Urinary bladder (tissue), 4 donors: ENCODE results near the gene INPP5F. TPM values are rescaled to one million over a fixed set of nuclear protein-coding genes. Genes with fewer than 3 reads are reported as not detected.
"Not testable (repeated sequence)": the region's sequence is repeated elsewhere in the genome, so short reads cannot be mapped to it uniquely, and the experiment has no call there.

ENCODE experiments used
- DNase-seq: peaks from one replicate; pipeline ENCODE4 v3.0.0-alpha.2; 2015; ENCODE audit errors: extremely low spot score
- H3K27ac ChIP-seq: one replicate; pipeline ENCODE4 v1.5.1; 2013; ENCODE audit warnings: low read depth, mild to moderate bottlenecking, moderate library complexity
- H3K36me3 ChIP-seq: one replicate; pipeline ENCODE4 v1.6.1; 2013; ENCODE audit warnings: mild to moderate bottlenecking, moderate library complexity; ENCODE audit not compliant: insufficient read depth
- H3K4me1 ChIP-seq: one replicate; pipeline ENCODE4 v1.6.1; 2013; ENCODE audit warnings: mild to moderate bottlenecking, moderate library complexity; ENCODE audit not compliant: insufficient read depth
- H3K4me3 ChIP-seq: one replicate; pipeline ENCODE4 v1.5.1; 2013; ENCODE audit warnings: low read depth, low read length
- WGBS: extraction: QIAGEN DNeasy Blood & Tissue Kit; methylation state at CpG from one replicate; pipeline ENCODE4 v1.1.7; 2013; 5-methylcytosine and 5-hydroxymethylcytosine counted together
- polyA plus RNA-seq: library from polyadenylated mRNA; stranded (reverse); fragments of 200-250 nt; gene quantifications from one replicate; pipeline ENCODE4 v1.2.3, GENCODE V29; 2013
- total RNA-seq: library from RNA; depleted of rRNA; stranded (reverse); fragments of >200 nt; gene quantifications from one replicate; pipeline ENCODE4 v1.2.3, GENCODE V29; 2014
- donor health status: healthy with polysubstance abuse.
- donor health status: healthy.

The INPP5F gene
- total and polyA plus RNA-seq, 2 donors: 11.6 to 58.3 TPM

DNA sequence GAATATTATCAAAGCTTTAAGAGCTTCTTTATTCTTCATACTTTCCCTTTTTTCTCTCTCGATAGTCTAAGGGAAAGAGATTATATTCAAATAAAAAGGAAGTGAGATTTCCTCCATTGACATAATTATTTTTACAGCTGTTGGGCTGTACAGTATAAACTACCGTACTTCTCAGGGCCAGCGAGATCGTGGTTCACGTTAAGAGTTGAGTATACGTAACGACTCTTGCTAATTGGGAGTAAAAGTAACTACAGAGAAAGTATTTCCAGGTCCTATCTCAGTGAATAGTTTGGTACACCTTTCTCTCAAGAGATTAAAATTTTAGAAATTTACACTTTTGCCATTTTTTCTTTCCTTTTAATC is 57.8 kb downstream of the INPP5F start:
- H3K27ac ChIP-seq: no peak overlapping the region
- WGBS: 79% methylated on average over 7 of the region's 7 CpGs
- no peak overlapping the region for H3K4me3 ChIP-seq

DNA sequence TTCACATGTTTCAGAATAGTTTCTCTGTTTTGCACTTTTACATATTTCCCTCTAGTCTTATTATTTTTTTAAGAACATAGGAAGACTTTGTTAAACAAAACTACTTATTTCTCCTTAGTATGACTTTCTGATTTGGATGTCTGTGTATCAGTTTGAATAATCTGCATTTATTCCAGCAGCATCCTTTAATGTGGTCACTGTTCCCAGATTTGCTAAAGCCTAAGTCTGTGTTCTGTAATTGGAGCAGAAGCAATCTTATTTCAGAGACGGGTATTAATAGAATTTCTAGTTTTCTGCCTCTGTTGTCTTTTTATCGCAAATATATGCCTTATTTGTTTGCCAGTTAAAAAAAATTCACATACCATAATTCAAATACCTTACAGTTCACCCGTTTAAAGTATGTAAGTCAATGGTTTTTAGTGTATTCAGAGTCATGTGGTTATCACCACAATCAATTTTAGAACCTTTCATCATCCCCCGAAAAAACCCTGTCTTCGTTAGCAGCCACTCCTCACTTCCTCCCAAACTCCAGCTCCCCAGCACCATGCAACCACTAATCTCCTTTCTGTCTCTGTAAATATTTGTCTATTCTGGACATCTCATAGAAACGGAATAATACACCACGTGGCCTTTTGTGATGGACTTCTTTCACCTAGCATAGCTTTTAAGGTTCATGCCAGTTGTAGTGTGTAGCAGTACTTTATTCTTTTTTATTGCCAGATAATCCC is 58.7 kb downstream of the INPP5F start:
- Histone ChIP-seq H3K36me3 (no peaks in the 10 kb centered on the region), H3K4me3 (no peak overlapping the region), H3K27ac (no peak overlapping the region), H3K4me1 (no peaks in the 10 kb centered on the region)
- DNase-seq: no peak
- 35% methylated on average over 7 of the region's 7 CpGs for WGBS

More for the DNA sequence above, 57.8 kb downstream of the INPP5F start:
- Histone ChIP-seq H3K36me3 (no peaks in the 10 kb centered on the region), H3K4me1 (no peaks in the 10 kb centered on the region)
- no peak for DNase-seq

DNA sequence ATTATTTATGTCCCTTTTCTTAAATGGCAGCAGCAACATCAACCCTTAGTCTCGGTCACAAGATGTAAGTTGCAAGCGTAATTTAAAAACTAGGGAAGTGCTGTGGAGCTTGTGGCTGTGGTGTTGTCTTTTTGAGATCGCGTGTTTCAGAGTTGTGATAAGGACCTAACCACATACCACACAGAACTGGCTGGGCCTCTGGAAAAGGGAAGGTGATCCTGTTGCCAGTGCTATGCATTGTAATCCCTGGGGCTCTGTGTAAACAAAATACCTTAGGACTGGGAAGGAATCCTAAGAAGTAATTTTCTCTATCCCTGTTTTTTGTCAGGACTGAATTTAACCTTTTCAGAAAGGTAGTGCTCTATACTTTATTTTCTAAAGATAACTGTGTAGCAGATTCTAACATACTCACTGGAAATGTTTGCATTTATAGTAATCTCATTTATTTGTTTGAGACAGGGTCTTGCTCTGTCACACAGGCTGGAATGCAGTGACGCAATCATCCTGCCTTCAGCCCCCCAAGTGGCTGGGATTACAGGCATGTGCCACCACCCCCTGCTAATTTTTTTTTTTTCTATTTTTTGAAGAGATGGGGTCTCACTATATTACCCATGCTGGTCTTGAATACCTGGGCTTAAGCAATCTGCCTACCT is 60.4 kb downstream of the INPP5F start:
- WGBS: 40% methylated on average over 5 of the region's 5 CpGs
- H3K4me3 ChIP-seq: no peak overlapping the region
- no peaks in the 10 kb centered on the region for H3K36me3 ChIP-seq
- H3K4me1 ChIP-seq: no peaks in the 10 kb centered on the region
- H3K27ac ChIP-seq: no peak overlapping the region
- no peak for DNase-seq

DNA sequence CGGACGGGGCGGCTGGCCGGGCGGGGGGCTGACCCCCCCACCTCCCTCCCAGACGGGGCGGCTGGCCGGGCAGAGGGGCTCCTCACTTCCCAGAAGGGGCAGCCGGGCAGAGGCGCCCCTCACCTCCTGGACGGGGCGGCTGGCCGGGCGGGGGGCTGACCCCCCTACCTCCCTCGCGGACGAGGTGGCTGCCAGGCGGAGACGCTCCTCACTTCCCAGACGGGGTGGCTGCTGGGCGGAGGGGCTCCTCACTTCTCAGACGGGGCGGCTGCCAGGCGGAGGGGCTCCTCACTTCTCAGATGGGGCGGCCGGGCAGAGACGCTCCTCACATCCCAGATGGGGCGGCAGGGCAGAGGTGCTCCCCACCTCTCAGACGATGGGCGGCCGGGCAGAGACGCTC is 69.3 kb downstream of the INPP5F start:
- H3K4me3 ChIP-seq, H3K4me1 ChIP-seq, H3K36me3 ChIP-seq, DNase-seq, H3K27ac ChIP-seq: not testable (repeated sequence)
- WGBS: 98% methylated on average over 27 of the region's 32 CpGs

DNA sequence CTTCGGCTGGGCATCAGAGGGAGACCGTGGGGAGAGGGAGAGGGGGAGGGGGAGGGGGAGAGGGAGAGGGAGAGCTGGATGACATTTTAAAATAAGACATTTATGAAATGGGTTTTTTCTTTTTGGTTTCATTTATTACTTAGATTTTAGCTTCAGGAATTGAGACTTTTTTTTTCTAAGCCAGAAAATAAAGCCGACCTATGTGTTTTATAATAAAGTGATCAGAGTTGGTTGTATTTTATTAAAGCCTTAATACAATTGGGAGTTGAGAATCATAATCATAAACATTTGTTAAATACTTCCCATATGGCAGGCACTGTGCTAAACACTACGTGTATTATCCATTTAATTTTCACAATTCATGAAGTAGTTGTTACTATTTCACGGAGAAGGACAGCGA is 70.2 kb downstream of the INPP5F start:
- WGBS: 94% methylated on average over 6 of the region's 6 CpGs
- Histone ChIP-seq H3K36me3 (peaks cover 1% of the 10 kb centered on the region), H3K27ac (no peak overlapping the region), H3K4me3 (no peak overlapping the region), H3K4me1 (no peaks in the 10 kb centered on the region)
- DNase-seq: no peak

DNA sequence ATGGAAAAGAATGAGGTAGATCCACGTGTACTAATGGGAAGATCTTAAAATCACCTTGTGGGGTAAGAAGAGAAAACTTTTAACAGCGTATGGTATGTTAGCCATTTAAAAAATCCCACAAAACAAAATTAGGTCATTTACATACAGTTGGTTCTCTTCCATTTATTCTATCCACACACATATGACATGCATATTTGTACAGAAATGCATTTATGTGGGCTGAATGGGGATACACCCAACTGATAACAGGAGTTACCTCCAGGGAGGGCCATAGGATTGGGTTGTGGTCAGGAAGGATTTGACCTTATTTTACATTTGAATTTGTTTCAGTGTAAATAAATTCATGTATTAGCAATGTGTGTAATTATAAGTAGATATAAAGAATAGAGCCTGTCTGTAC is 75.3 kb downstream of the INPP5F start:
- H3K4me1 ChIP-seq: no peaks in the 10 kb centered on the region
- no peaks in the 10 kb centered on the region for H3K36me3 ChIP-seq
- WGBS: 92% methylated on average over 2 of the region's 2 CpGs
- DNase-seq: no peak
- no peak overlapping the region for H3K4me3 ChIP-seq
- H3K27ac ChIP-seq: no peak overlapping the region

DNA sequence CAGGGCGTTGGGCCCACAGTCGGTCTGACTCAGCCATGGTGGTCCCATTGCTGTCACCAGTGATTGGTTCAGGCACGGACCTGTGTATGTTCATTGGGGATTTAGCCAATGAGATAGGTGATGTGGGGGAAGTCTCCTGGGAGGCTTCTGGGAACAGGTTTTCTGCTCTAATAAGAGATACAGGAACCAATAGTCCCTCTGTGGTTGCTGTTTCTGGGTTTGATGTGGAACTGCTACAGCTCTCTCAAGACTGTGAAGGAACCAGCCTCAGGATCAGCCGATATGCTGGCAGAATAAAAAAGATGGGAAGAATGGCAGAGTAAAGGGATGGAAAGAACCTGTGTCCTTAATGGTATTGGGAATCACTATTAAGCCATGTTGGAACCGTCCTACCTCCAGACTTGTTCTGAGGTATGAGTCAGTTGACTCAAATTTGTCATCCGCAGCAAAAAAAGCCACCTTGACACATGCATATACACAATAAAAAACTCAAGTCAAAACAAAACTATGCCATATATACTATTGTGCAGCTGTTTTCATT is 76.2 kb downstream of the INPP5F start:
- DNase-seq: no peak
- Histone ChIP-seq H3K36me3 (no peaks in the 10 kb centered on the region), H3K27ac (no peak overlapping the region), H3K4me3 (no peak overlapping the region), H3K4me1 (no peaks in the 10 kb centered on the region)
- WGBS: 86% methylated on average over 6 of the region's 6 CpGs

DNA sequence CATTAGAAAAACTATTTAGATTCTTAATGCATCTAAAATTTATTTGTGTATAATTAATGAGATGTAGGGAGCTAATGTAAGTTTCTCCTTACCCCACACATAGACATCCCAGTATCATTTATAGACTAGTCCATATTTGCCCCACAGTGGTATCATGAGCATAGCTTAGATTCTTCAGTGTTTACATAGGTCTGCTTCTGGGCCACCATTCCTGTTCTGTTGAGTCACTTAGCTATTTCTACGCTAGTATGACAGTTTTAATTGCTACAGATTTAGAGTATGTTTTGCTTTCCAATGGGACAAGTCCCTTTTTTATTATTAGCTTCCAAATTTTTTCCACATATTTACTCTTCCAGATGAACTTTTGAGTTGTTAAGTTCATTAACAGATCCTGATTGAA is 77.4 kb downstream of the INPP5F start:
- 61% methylated on average over 1 of the region's 1 CpG for WGBS
- Histone ChIP-seq H3K27ac (no peak overlapping the region), H3K4me3 (no peak overlapping the region), H3K36me3 (no peaks in the 10 kb centered on the region), H3K4me1 (no peaks in the 10 kb centered on the region)
- DNase-seq: no peak

DNA sequence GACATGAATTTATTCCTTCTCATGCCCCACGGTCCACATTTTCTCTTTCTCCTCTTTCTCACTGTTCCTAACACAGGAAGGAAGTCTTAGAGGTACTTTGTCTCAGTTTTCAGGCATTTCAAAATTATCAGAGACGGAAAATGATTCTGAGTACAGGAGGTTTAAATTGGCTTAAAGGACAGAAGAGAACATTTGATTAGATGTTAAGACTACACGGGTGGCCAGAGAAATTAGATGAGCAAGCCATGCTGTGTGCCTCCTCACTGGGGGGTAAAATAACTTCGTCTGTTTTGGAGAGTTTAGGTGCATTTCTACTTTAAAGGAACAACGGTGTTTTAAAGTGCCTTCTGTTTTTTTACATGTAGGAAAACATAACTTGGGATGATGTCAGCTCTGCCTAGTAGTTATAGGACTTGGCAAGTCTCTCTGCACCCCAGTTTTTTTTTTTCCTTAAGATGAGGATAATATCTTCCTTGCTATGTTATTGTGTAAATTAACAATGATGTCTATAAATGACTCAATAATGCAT is 79.9 kb downstream of the INPP5F start:
- DNase-seq: no peak
- no peak overlapping the region for H3K4me3 ChIP-seq
- no peaks in the 10 kb centered on the region for H3K36me3 ChIP-seq
- no peak overlapping the region for H3K27ac ChIP-seq
- 57% methylated on average over 5 of the region's 5 CpGs for WGBS
- no peaks in the 10 kb centered on the region for H3K4me1 ChIP-seq

DNA sequence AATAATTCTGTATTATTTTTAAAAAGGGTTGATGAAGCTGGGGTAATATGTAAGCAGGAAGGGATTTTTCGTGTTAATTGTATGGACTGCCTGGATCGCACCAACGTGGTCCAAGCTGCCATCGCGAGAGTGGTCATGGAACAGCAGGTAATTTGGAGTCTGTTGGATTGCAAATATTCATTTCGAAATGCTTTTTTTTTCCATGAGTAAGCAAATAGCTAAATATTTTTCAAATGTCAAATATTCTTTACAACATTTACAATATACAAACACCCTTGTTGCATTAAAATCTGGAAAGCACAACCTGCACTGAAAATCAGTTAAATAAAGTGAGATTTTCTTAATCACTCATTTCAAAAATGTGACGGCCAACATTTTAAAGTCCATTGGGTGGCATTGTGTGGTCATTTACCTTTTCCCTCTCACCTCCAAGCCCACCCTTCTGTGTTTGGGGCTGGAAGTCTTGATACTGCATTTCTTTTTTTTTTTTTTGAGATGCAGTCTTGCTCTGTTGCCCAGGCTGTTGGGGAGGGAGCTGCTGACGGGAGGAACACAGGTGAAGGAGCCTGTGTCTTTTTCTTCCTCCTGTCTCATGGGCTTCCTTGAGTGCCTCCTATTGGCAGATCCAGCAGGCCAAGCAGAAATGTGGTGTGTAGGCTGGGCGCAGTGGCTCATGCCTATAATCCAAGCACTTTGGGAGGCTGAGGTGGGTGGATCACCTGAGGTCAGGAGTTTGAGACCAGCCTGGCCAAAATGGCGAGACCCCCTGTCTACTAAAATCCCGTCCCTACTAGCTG is 80.7 kb downstream of the INPP5F start:
- H3K36me3 ChIP-seq: no peaks in the 10 kb centered on the region
- H3K27ac ChIP-seq: no peak overlapping the region
- WGBS: 97% methylated on average over 11 of the region's 11 CpGs
- H3K4me3 ChIP-seq: no peak overlapping the region
- H3K4me1 ChIP-seq: no peaks in the 10 kb centered on the region
- no peak for DNase-seq

DNA sequence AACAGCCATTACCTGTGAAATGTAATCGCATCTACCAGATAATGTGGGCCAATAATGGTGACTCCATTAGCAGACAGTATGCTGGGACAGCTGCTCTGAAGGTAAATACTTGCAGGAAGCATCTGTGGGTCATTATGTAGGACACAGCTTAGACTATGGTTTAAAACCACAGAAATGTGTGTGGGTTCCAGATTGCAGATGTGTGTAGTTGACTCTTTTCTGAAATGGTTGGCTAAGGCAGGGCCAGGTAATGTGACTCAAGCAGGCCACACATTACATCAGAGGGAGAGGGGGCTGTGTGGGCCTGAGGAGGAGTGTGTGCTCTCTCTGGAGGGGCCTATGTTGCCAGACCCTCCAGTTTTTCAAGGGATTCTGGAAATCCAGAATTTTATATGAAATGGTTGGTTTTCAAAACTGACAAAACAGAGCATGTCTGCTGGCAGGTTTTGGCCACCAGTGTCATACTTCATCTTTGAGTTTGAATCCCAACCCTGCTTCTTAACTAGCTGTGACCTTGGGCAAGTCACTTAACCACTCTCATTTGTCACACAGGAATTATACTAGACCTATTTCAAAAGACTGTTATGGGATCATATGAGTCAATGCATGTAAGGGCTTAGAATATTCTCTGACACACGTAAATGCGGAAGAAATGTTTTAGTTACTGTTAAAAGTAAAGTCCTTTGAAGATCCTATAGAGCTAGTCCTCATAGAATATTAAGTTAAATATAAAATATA is 82.3 kb downstream of the INPP5F start:
- Histone ChIP-seq H3K4me3 (no peak overlapping the region), H3K27ac (no peak overlapping the region), H3K36me3 (no peaks in the 10 kb centered on the region), H3K4me1 (no peaks in the 10 kb centered on the region)
- DNase-seq: no peak
- WGBS: 95% methylated on average over 3 of the region's 3 CpGs

DNA sequence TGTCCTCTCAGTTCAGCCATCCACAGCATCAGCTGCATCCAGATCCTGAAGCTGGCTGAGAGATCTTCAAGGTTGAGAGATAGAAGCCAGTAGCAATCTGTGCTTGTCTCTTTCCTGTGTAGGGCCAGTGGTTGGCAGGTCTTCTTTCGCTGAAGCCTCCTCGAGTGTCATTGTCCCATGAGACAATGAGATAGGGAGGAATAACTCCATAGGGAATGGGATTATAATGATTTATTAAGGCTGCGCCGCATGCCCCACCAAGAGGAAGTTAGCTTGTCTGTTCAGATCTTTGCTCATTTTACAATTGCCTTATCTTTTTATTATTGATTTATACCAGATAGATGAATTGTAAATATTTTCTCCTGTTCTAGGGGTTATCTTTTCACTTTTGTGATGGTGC is 85.3 kb downstream of the INPP5F start:
- H3K36me3 ChIP-seq: no peaks in the 10 kb centered on the region
- H3K4me3 ChIP-seq: no peak overlapping the region
- no peaks in the 10 kb centered on the region for H3K4me1 ChIP-seq
- no peak overlapping the region for H3K27ac ChIP-seq
- DNase-seq: no peak
- WGBS: 84% methylated on average over 4 of the region's 4 CpGs

DNA sequence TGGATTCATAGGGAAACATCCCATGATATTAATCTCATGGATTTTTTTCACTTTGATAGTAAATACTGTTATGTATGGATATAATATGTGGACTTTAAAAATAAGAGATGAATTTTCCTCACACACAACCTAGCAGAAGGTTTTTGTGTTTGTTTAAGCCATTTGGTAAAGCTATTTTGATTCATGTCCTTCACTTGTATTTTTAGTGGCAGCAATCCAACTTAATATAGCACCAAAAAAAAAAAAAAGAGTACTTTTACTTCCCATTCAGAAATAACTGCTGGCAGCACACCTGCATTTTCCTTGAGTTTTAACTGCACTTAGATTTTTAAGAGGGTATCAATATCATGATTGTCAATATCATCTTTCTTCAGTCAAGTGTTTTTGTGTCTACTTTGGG is 86.8 kb downstream of the INPP5F start:
- no peaks in the 10 kb centered on the region for H3K36me3 ChIP-seq
- no peak for DNase-seq
- no peak overlapping the region for H3K27ac ChIP-seq
- H3K4me1 ChIP-seq: no peaks in the 10 kb centered on the region
- no peak overlapping the region for H3K4me3 ChIP-seq
